ENCODE data around the gene MYOM1. TPM values are rescaled to one million over a fixed set of nuclear protein-coding genes. Genes with fewer than 3 reads are reported as not detected.

MYOM1 gene
- total and polyA plus RNA-seq, 7 donors: 54.8 to 842 (median 388) TPM

DNA sequence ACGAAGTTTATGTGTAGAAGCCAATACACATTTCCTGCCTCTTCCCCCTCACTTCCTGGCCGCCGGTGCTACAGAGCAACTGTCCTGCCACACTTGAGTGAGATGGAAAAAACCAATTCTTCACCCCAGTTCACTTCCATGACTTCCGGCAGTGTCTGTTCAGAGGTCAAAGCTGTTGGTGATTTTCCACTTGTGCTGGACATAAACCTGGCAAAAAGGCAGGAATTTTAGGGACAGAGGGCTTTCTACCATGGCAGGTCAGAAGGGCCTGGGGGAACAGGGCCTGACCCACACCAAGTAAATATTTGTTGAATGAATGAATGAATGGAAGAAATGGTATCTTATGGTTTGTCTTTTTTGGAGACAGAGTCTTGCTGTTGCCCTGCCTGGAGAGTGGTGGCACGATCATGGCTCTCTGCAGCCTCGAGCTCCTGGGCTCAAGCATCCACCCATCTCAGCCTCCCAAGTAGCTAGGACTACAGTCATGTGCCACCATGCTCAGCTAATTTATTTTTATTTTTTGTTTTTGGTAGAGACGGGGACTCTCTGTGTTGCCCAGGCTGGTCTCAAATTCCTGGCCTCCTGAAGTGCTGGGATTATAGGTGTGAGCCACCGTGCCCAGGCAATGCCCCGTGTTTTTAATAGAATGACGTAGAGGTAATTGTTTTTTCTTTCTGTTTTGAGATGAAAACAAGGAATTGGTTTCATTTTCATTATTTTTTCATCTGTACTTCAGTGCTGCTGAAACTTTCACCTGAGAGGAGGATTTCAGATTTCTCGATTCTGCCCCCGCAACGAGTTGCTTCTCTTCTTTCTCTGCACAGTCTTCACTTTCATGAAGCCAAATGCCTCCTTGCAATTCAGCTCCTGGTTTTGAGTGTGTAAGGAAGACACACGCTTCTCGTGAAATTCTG lies 158.8 kb downstream of the MYOM1 start:
- Histone ChIP-seq H3K27ac (no peak overlapping the region), H3K4me1 (no peaks in the 10 kb centered on the region), H3K4me3 (no peak overlapping the region), H3K36me3 (ENCODE audit: insufficient read depth in 1 of 2, low read depth in 1 of 2) (no peaks in the 10 kb centered on the region), H3K9me3 (no peaks in the 10 kb centered on the region), H3K27me3 (ENCODE audit: insufficient read depth in 3 of 3, low read length in 2 of 3) (no peaks in the 10 kb centered on the region)
- DNase-seq (no peak), ATAC-seq (no peak)
- TF ChIP-seq, protein P1, sequence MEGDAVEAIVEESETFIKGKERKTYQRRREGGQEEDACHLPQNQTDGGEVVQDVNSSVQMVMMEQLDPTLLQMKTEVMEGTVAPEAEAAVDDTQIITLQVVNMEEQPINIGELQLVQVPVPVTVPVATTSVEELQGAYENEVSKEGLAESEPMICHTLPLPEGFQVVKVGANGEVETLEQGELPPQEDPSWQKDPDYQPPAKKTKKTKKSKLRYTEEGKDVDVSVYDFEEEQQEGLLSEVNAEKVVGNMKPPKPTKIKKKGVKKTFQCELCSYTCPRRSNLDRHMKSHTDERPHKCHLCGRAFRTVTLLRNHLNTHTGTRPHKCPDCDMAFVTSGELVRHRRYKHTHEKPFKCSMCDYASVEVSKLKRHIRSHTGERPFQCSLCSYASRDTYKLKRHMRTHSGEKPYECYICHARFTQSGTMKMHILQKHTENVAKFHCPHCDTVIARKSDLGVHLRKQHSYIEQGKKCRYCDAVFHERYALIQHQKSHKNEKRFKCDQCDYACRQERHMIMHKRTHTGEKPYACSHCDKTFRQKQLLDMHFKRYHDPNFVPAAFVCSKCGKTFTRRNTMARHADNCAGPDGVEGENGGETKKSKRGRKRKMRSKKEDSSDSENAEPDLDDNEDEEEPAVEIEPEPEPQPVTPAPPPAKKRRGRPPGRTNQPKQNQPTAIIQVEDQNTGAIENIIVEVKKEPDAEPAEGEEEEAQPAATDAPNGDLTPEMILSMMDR (IDR thresholded peaks at IDR 0.05): no peak
- intact Hi-C loops (cut with DNase I): loop anchor here in 1 of 2 donors (5.0 kb wide), 1 partner anchor 54 kb away; no protein-coding TSS in a partner anchor
- WGBS, 3 donors: 70 to 76% (median 74%) methylated on average over 15 of the region's 15 CpGs

DNA sequence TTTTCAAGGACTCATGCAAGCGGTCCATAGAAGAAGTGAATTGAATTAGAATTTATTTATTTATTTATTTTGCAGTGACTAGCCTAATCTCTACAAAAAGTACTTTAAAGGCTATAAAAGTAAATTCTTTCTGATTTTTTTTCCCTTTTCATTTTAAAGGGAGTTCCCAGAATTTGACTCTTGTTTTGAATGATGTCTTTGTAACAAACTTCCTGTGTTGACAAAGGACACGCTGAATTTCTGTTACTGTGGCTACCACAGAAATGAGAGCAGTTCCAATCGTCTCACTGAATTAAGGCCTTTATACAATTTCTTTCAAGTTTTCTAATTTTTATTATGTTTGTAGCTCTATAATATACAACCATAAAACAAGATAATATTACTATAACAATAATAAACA lies 160.5 kb downstream of the MYOM1 start:
- TF ChIP-seq, protein P1 (IDR thresholded peaks at IDR 0.05): no peak
- no peaks in the 10 kb centered on the region for H3K4me1 ChIP-seq
- WGBS, 3 donors: 58 to 64% (median 60%) methylated on average over 3 of the region's 3 CpGs
- intact Hi-C loops (cut with DNase I): no loop called here
- no peaks in the 10 kb centered on the region for H3K27me3 ChIP-seq (ENCODE audit: insufficient read depth in 3 of 3, low read length in 2 of 3)
- no peak for ATAC-seq
- H3K4me3 ChIP-seq: no peak overlapping the region
- no peak for DNase-seq
- no peaks in the 10 kb centered on the region for H3K36me3 ChIP-seq (ENCODE audit: insufficient read depth in 1 of 2, low read depth in 1 of 2)
- H3K9me3 ChIP-seq: no peaks in the 10 kb centered on the region
- H3K27ac ChIP-seq: no peak overlapping the region

DNA sequence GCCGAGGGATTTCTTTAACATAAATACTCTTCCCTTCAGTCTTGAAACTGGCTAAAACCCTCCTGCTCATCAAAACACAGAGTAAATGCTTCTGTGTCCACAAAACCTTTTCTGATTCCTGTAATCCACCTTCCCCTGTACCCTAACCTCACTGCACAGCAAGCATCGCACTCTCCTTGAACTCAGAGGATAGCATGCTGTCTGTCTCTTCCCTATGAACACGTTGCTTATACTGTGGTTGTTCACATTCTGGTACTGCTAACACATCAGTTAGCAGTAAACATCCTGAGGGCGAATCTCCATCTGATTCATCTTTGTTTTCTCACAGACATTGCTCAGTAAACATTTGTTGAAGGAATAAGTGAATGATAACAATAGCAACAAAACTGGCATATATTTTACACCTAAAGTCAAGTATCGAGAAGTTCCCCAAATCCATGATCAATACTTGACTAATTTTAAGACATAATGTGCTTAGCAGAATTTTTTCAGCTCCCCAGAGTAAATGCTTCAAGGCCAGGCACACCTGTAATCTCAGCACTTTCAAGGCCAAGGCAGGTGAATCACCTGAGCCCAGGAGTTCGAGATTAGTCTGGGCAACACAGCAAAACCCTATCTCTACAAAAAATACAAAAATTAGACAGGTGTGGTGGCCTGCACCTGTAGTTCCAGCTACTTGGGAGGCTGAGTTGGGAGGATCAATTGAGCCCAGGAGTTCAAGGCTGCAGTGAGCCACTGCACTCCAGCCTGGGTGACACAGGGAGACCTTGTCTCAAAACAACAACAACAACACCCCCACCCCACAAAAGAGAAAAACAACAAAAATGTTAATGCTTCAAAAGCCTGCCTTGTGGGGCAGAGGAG lies 161.2 kb downstream of the MYOM1 start:
- Histone ChIP-seq H3K4me3 (no peak overlapping the region), H3K27ac (no peak overlapping the region), H3K9me3 (no peaks in the 10 kb centered on the region), H3K4me1 (no peaks in the 10 kb centered on the region), H3K36me3 (ENCODE audit: insufficient read depth in 1 of 2, low read depth in 1 of 2) (no peaks in the 10 kb centered on the region), H3K27me3 (ENCODE audit: insufficient read depth in 3 of 3, low read length in 2 of 3) (no peaks in the 10 kb centered on the region)
- TF ChIP-seq, protein P1 (IDR thresholded peaks at IDR 0.05): no peak
- intact Hi-C loops (cut with DNase I): no loop called here
- no peak for DNase-seq
- no peak for ATAC-seq
- 86 to 90% (median 89%) methylated on average over 6 of the region's 6 CpGs for WGBS, 3 donors

DNA sequence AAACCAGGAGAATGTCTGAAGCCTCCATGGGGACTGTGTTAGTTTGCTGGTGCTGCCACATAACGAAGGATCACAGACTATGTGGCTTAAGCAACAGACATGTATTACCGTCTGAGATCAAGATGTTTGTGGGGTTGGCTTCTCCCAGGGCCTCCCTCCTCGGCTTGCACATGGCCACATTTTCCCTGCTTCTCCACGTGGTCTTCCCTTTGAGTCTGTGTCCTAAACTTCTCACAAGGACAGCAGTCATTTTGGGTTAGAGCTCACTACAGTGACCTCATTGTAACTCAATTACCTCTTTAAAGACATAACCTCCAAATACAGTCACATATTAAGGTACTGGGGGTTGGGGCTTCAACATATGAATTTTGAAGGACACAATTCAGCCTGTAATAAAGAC lies 162.2 kb downstream of the MYOM1 start:
- H3K27ac ChIP-seq: no peak overlapping the region
- DNase-seq: no peak
- H3K27me3 ChIP-seq (ENCODE audit: insufficient read depth in 3 of 3, low read length in 2 of 3): no peaks in the 10 kb centered on the region
- H3K9me3 ChIP-seq: no peaks in the 10 kb centered on the region
- no peaks in the 10 kb centered on the region for H3K4me1 ChIP-seq
- ATAC-seq: no peak
- 72 to 86% (median 85%) methylated on average over 4 of the region's 4 CpGs for WGBS, 3 donors
- no peak overlapping the region for H3K4me3 ChIP-seq
- intact Hi-C loops (cut with DNase I): no loop called here
- no peaks in the 10 kb centered on the region for H3K36me3 ChIP-seq (ENCODE audit: insufficient read depth in 1 of 2, low read depth in 1 of 2)
- TF ChIP-seq, protein P1 (IDR thresholded peaks at IDR 0.05): no peak
